ENCODE measurements around the gene ALK. TPM values are rescaled to one million over a fixed set of nuclear protein-coding genes. Genes with fewer than 3 reads are reported as not detected.

Gene ALK
- total and polyA plus RNA-seq, 7 donors, result 0.31 to 2.9 (median 1.2) TPM; not detected in 1

DNA sequence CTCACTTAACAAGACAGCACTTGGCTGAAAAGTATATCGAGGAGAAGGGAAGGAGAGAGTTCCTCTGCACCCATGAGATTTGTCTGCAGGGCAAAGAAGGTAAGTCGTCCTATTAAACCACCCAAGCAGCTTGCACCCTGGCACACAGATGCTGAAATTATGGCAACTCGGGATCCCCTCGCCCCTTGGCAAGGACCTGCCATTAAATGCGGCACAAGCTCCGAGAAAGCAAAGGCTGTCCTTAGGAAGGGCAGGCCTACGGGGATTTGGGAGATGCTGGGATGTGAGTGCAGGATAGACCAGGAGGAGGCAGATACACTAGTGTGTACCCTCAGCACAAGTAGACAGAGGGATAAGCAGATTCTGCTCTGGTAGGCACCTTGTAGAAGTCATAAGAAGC lies 191.5 kb downstream of the ALK start:
- WGBS, 2 donors, result 85 to 89% methylated on average over 7 of the region's 7 CpGs
- no peak overlapping the region for H3K27ac ChIP-seq
- no peak overlapping the region for H3K4me3 ChIP-seq
- H3K4me1 ChIP-seq, result peaks cover 0 to 21% (median 8%) of the 10 kb centered on the region in 4 donors
- no peaks in the 10 kb centered on the region for H3K27me3 ChIP-seq
- no peaks in the 10 kb centered on the region for H3K36me3 ChIP-seq
- DNase-seq, result no peak
- no peaks in the 10 kb centered on the region for H3K9me3 ChIP-seq
- TF ChIP-seq, protein P1, sequence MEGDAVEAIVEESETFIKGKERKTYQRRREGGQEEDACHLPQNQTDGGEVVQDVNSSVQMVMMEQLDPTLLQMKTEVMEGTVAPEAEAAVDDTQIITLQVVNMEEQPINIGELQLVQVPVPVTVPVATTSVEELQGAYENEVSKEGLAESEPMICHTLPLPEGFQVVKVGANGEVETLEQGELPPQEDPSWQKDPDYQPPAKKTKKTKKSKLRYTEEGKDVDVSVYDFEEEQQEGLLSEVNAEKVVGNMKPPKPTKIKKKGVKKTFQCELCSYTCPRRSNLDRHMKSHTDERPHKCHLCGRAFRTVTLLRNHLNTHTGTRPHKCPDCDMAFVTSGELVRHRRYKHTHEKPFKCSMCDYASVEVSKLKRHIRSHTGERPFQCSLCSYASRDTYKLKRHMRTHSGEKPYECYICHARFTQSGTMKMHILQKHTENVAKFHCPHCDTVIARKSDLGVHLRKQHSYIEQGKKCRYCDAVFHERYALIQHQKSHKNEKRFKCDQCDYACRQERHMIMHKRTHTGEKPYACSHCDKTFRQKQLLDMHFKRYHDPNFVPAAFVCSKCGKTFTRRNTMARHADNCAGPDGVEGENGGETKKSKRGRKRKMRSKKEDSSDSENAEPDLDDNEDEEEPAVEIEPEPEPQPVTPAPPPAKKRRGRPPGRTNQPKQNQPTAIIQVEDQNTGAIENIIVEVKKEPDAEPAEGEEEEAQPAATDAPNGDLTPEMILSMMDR (IDR thresholded peaks at IDR 0.05), result no peak
- no peak for TF ChIP-seq POLR2A (IDR thresholded peaks at IDR 0.05)
- TF ChIP-seq POLR2AphosphoS5 (IDR thresholded peaks at IDR 0.05), result no peak
- no peak for TF ChIP-seq EP300 (IDR thresholded peaks at IDR 0.05)
- intact Hi-C loops (cut with DNase I), result no loop called here

DNA sequence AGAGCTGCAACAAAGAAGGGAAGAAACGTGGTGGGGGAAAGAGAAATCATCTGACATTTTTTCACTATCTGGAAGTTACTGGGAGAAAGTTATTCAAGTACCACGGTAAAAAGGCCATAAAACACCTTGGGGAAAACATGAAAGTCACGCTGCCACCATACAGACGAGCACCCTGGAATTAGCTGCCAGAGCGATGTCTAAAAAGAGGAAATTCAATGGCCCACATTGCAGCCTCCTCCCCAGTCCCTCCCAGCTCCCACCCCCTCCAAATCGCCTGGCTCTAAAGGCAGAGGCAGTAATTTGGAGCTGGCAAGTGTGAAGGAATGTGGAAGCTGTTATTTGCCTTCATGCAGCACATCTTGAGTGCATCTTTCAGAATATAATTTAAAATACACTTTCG lies 192.0 kb downstream of the ALK start:
- H3K4me3 ChIP-seq, result no peak overlapping the region
- WGBS, 2 donors, result 18 to 20% methylated on average over 7 of the region's 7 CpGs
- no peaks in the 10 kb centered on the region for H3K9me3 ChIP-seq
- no peaks in the 10 kb centered on the region for H3K27me3 ChIP-seq
- TF ChIP-seq, protein P1 (IDR thresholded peaks at IDR 0.05), result no peak
- TF ChIP-seq POLR2A (IDR thresholded peaks at IDR 0.05) (no peak), EP300 (IDR thresholded peaks at IDR 0.05) (no peak), POLR2AphosphoS5 (IDR thresholded peaks at IDR 0.05) (no peak)
- peaks cover 0 to 21% (median 8%) of the 10 kb centered on the region in 4 donors for H3K4me1 ChIP-seq
- no peak for DNase-seq
- intact Hi-C loops (cut with DNase I), result no loop called here
- no peaks in the 10 kb centered on the region for H3K36me3 ChIP-seq
- no peak overlapping the region for H3K27ac ChIP-seq

DNA sequence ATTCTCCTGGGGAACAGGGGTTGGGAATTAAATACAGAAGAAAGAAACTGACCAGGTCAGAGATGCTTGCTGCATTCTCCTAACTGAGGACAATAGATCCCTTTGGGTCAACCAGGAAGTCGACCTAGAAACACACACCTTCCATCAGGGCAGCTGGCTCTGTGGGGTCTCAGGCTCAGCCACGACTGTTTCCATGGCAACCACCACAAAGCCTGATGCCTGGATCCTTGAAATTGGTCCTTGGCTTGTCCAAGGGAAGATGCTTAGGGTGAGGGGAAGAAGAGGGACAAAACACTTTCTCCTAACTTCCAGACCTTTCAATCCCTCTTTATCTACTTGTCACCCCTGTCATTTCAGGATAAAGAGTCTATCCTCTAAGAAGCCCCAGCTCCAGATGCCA lies 194.4 kb downstream of the ALK start:
- Histone ChIP-seq H3K27me3 (no peaks in the 10 kb centered on the region), H3K36me3 (no peaks in the 10 kb centered on the region), H3K4me1 (peaks cover 0 to 15% (median 8%) of the 10 kb centered on the region in 4 donors), H3K4me3 (no peak overlapping the region), H3K27ac (no peak overlapping the region), H3K9me3 (no peaks in the 10 kb centered on the region)
- intact Hi-C loops (cut with DNase I), result no loop called here
- TF ChIP-seq, protein P1 (IDR thresholded peaks at IDR 0.05), result no peak
- TF ChIP-seq EP300 (IDR thresholded peaks at IDR 0.05), result no peak
- no peak for TF ChIP-seq POLR2A (IDR thresholded peaks at IDR 0.05)
- TF ChIP-seq POLR2AphosphoS5 (IDR thresholded peaks at IDR 0.05), result no peak
- no peak for DNase-seq
- 30 to 43% methylated on average over 2 of the region's 2 CpGs for WGBS, 2 donors

DNA sequence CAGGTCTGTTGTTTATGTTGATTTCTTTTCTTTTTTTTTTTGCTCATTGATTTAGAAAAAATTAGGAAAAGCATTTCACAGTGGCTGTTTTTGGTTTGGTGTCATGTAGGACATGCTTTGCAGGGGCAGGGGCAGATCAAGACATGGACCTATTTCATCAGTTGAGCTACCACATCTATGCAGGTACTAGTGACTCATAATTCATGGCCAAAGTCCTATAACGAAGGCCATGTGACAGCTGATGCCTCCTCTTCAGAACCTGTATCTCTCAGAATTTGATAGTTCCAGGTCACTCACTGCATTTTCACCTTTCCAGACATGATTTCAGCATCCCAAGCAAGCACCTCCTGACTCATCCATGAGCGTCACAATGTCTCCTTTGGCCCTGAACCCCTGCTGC lies 195.8 kb downstream of the ALK start:
- H3K36me3 ChIP-seq, result no peaks in the 10 kb centered on the region
- no peaks in the 10 kb centered on the region for H3K9me3 ChIP-seq
- H3K27me3 ChIP-seq, result no peaks in the 10 kb centered on the region
- intact Hi-C loops (cut with DNase I), result no loop called here
- TF ChIP-seq, protein P1 (IDR thresholded peaks at IDR 0.05), result no peak
- TF ChIP-seq POLR2AphosphoS5 (IDR thresholded peaks at IDR 0.05) (no peak), POLR2A (IDR thresholded peaks at IDR 0.05) (no peak), EP300 (IDR thresholded peaks at IDR 0.05) (no peak)
- no peak overlapping the region for H3K27ac ChIP-seq
- 45 to 70% methylated on average over 2 of the region's 2 CpGs for WGBS, 2 donors
- no peak for DNase-seq
- H3K4me3 ChIP-seq, result no peak overlapping the region
- H3K4me1 ChIP-seq, result peaks cover 0 to 15% (median 8%) of the 10 kb centered on the region in 4 donors

DNA sequence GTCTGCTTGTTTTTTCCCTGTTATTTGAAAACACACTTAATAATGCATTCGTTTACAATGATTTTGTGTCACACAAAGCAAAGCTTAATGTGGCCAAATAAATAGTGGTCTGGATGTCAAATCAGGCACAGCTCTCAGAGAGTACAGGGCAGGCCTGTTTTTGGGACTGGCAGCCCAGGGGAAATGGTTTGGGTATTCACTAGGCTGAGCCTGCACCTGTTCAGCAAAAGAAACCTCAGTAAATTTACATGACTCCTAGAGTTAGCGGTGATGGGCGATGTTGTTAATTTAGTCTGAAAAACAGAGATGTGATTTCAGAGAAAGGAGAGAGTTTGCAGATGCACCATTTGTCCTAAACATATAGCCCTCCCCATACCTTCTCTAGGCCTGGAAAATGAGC lies 197.1 kb downstream of the ALK start:
- intact Hi-C loops (cut with DNase I), result no loop called here
- Histone ChIP-seq H3K4me3 (no peak overlapping the region), H3K4me1 (peaks cover 0 to 5% (median 4%) of the 10 kb centered on the region in 4 donors), H3K36me3 (no peaks in the 10 kb centered on the region), H3K9me3 (no peaks in the 10 kb centered on the region), H3K27me3 (no peaks in the 10 kb centered on the region), H3K27ac (no peak overlapping the region)
- DNase-seq, result no peak
- WGBS, 2 donors, result 73 to 82% methylated on average over 3 of the region's 3 CpGs
- TF ChIP-seq POLR2AphosphoS5 (IDR thresholded peaks at IDR 0.05), result no peak

Data from sigmoid colon (tissue), 7 donors.